GM12872 (cell line): ENCODE data around the gene KRT27.

Experiments
- CTCF ChIP-seq: IDR thresholded peaks from 3 replicates; pipeline ENCODE4 v1.5.1; 2011; ENCODE audit warnings: low read depth, mild to moderate bottlenecking, low read length, moderate library complexity; ENCODE audit not compliant: insufficient read depth

Gene KRT27

GRCh38 chr17:40750391-40750790, 32.0 kb downstream of the KRT27 start:
- no peak for TF ChIP-seq CTCF

- no peak; the same call in 2 of the 3 replicates for TF ChIP-seq CTCF
Observed at GRCh38 chr17:40738553-40738952, 43.8 kb downstream of the KRT27 start.

GRCh38 chr17:40735016-40735415, 47.3 kb downstream of the KRT27 start:
- no peak for TF ChIP-seq CTCF

- no peak for TF ChIP-seq CTCF
Observed at GRCh38 chr17:40734018-40734417, 48.3 kb downstream of the KRT27 start.

- no peak for TF ChIP-seq CTCF
Observed at GRCh38 chr17:40730970-40731369, 51.4 kb downstream of the KRT27 start.

- TF ChIP-seq CTCF = no peak
Observed at GRCh38 chr17:40727447-40728231, 54.7 kb downstream of the KRT27 start.

GRCh38 chr17:40726919-40727318, 55.4 kb downstream of the KRT27 start:
- peak; percentile 35; the same call in 1 of the 3 replicates for TF ChIP-seq CTCF
